Stimulated activated CD4-positive, alpha-beta T cell treated with anti-CD3 and anti-CD28 coated beads, Interleukin-2, amount 100 ng/mL, for 48 hours (primary cell): ENCODE data around the gene WDR20.

Experiments
- DNase-seq, 2 donors: peaks; one replicate each; pipeline ENCODE4 v3.0.0-alpha.2; 2020

The WDR20 gene

GRCh38 chr14:102201353-102201738 lies 61.6 kb downstream of the WDR20 start:
- no peak for DNase-seq

- DNase-seq, result no peak
Observed at GRCh38 chr14:102201776-102202175, 62.1 kb downstream of the WDR20 start.

- DNase-seq, result no peak
Observed at GRCh38 chr14:102202944-102203343, 63.2 kb downstream of the WDR20 start.

- no peak for DNase-seq
Observed at GRCh38 chr14:102203382-102203781, 63.7 kb downstream of the WDR20 start.

GRCh38 chr14:102205560-102205959 lies 65.9 kb downstream of the WDR20 start:
- no peak for DNase-seq

- DNase-seq, result no peak
Observed at GRCh38 chr14:102206918-102207317, 67.2 kb downstream of the WDR20 start.

- DNase-seq, result no peak
Observed at GRCh38 chr14:102207831-102208365, 68.2 kb downstream of the WDR20 start.

- no peak for DNase-seq
Observed at GRCh38 chr14:102208741-102209140, 69.0 kb downstream of the WDR20 start.

- no peak for DNase-seq
Observed at GRCh38 chr14:102209224-102209966, 69.7 kb downstream of the WDR20 start.

GRCh38 chr14:102210421-102211042 lies 70.8 kb downstream of the WDR20 start:
- no peak for DNase-seq

GRCh38 chr14:102211240-102211639 lies 71.5 kb downstream of the WDR20 start:
- no peak for DNase-seq

GRCh38 chr14:102212356-102212755 lies 72.7 kb downstream of the WDR20 start:
- no peak for DNase-seq

- DNase-seq, result no peak
Observed at GRCh38 chr14:102212845-102213244, 73.1 kb downstream of the WDR20 start.

GRCh38 chr14:102213470-102213869 lies 73.8 kb downstream of the WDR20 start:
- no peak for DNase-seq

GRCh38 chr14:102213984-102214658 lies 74.4 kb downstream of the WDR20 start:
- no peak for DNase-seq

- DNase-seq, result no peak
Observed at GRCh38 chr14:102215071-102215470, 75.4 kb downstream of the WDR20 start.

- DNase-seq, result no peak
Observed at GRCh38 chr14:102215576-102216250, 76.0 kb downstream of the WDR20 start.

GRCh38 chr14:102217399-102217798 lies 77.7 kb downstream of the WDR20 start:
- no peak for DNase-seq

GRCh38 chr14:102217987-102218421 lies 78.3 kb downstream of the WDR20 start:
- no peak for DNase-seq

GRCh38 chr14:102218688-102219087 lies 79.0 kb downstream of the WDR20 start:
- no peak for DNase-seq

- no peak for DNase-seq
Observed at GRCh38 chr14:102219316-102219715, 79.6 kb downstream of the WDR20 start.

GRCh38 chr14:102220031-102220430 lies 80.3 kb downstream of the WDR20 start:
- DNase-seq, result no peak

- DNase-seq, result no peak
Observed at GRCh38 chr14:102221026-102221425, 81.3 kb downstream of the WDR20 start.
